GM21390 (cell line): ENCODE measurements around the gene ZSCAN1.
"Not testable (repeated sequence)": the region's sequence is repeated elsewhere in the genome, so short reads cannot be mapped to it uniquely, and the experiment has no call there.

Experiments used
- ATAC-seq: cut with Tn5 transposase; IDR thresholded peaks from one replicate; pipeline ENCODE4 v1.9.1; 2021; ENCODE audit not compliant: unreplicated experiment

Gene ZSCAN1, protein sequence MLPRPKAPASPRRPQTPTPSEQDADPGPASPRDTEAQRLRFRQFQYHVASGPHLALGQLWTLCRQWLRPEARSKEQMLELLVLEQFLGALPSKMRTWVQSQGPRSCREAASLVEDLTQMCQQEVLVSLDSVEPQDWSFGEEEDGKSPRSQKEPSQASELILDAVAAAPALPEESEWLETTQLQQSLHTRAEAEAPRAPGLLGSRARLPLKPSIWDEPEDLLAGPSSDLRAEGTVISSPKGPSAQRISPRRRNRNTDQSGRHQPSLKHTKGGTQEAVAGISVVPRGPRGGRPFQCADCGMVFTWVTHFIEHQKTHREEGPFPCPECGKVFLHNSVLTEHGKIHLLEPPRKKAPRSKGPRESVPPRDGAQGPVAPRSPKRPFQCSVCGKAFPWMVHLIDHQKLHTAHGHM

DNA sequence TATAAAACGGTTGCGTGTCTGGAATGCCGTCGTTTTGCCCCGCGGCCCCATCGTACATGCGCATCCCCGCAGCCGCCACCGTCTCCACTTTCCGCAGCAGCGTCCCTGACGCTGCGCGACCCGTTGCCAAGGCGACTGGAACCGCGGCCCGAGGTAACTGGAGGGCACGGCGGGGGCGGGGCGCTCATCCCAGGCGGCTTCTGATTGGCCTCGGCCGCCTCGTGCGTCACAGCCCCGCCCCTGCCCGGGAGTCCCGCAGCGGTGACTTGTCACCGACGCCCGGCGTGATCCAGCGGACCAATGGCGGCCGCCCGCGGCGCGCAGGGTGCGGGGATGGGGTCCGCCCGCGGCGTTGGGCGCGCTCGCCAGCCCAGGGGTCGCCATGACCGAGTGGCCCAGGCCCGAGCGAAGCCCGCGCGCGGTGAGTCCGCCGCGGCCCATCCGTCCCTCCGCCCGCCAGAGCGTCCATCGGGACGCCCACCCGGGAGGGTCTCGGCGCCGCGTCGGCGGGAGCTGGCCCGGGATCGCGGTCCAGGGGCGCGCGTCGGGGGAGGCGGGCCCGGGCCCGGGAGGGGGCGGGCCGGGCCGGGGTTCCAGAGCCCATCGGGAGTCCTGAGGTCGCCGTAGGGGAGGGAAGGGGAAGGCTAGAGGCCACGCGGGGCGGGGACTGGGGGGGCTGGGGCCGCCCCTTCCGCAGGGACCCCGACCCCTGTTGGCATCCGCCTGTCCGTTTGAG lies at the start of gene ZSCAN1:
ZSCAN1 (plus strand) TSS at position 285 of the 736 bp plus-strand sequence. CDS start 3,812 bp downstream, outside the sequence.
- ATAC-seq, result no peak

DNA sequence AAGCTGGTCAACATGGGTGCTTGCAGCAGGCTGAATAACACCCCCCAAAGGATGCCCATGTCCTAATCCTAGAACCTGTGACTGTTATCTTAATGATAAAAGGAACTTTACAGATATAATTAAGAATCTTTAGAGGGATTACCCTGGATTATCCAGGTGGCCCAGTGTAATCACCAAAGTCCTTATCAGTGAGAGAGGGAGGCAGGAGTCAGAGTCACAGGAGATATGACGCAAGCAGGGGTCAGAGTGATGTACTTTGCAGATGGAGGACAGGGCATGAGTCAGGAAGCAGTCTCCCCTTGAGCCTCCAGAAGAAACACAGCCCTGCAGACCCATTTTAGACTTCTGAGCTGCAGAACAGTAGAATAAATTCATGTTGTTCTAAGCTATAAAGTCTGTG lies 41.0 kb upstream of the ZSCAN1 start:
- no peak for ATAC-seq

DNA sequence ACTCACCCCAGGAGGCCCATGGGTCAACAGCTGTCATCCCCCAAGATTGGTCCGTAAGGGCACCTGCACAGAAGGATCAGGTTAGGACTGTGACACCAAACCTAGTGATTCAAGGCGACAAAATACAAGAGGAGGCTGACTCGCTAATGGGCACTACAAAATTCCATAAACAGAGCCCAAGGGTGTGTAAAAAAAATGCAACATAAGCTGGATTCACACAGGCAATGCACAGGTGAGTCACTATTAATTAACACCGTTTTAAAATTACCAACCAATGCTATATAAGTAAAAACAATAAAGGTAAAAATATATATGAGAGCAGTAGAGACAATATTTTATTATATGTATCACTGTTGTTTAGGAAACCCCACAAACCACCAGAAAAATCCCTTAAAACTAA lies 33.1 kb upstream of the ZSCAN1 start:
- no peak for ATAC-seq

DNA sequence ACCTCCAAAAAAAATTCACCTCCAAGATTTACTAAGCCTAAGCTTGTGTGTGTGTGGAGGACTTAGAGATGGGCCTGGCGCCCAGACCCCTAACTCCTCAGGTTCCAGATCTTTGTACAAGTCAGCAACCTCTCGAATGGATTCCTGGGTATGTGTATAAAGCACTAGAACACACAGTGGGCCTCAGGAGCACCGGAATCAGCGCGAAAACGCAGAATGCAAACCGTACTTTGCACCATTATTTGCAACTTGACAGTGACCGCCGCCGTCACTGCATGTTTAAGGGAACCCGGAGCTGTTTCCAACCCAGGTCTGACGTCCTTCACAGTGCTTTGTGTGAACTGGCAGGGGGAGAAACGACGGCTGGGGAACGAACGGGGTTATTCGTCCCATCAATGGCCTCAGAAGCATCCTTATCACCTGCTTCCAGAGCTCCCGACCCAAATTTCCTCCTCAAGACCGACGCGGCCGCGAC lies 31.9 kb upstream of the ZSCAN1 start:
- ATAC-seq, result no peak

DNA sequence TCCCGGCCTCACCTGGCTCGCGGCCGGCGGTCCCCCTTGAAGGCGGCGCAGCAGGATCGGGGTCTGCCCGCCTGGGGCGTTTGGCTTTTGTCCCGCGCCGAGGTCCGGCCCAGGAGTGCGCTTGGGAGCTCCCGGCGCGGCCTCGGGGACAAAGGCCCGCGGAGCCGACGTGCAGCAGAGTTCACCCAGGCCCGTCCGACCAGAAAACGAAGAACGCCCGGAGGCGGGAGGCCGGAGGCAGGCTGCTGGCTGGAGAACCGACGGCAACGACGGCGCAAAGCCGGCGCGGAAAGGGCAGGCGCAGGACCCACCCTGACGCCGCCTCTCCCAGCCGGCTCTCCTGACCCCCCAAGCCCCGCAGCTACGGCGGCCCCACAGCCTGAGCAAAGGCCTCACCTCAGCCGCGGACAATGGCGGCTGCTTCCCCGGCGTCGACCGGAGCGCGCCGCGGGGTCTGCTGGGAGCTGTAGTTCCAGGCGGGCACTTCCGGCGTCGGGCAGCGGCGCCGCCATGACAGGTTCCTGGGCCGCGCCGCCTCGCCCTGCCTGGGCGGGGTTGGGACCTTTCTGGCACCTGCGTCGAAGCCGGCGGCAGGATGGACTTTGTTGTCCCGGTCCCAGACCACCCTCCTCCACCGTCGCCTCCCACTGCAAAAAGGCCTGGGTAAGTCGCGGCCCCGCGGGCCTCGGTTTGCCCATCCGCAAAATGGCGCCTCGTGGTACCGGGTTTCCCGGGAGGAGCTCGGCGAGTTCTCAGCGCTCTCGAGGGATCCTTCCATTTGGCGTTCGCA lies 31.2 kb upstream of the ZSCAN1 start, which contains the start of gene ZNF606:
ZNF606 (minus strand) TSS at position 437 of the 790 bp plus-strand sequence. CDS start 1,501 bp downstream, outside the sequence.
- ATAC-seq, result peak; percentile 95

DNA sequence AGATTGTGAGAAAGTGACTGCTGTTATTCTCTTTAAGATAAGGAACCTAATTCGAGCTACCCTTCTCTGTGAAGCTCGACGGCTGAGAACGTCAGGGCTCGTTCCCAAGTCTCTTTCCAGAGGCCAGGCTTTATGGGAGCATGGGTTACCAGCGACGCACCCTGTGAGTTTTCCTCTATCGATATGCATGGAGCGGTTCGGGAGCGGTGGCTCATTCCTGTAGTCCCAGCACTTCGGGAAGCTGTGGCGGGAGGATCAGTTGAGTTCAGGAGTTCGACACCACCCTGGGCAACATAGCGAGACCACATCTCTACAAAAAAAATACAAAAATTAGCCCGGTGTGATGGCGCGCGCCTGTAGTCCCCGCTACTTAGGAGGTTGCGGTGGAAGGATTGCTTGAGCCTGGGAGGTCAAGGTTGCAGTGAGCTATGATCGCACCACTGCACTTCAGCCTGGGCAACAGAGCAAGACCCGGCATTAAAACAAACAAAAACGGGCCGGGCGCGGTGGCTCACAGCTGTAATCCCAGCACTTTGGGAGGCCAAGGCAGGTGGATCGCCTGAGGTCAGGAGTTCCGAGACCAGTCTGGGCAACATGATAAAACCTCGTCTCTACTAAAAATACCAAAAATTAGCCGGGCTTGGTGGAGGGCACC lies 30.5 kb upstream of the ZSCAN1 start:
- ATAC-seq, result no peak

DNA sequence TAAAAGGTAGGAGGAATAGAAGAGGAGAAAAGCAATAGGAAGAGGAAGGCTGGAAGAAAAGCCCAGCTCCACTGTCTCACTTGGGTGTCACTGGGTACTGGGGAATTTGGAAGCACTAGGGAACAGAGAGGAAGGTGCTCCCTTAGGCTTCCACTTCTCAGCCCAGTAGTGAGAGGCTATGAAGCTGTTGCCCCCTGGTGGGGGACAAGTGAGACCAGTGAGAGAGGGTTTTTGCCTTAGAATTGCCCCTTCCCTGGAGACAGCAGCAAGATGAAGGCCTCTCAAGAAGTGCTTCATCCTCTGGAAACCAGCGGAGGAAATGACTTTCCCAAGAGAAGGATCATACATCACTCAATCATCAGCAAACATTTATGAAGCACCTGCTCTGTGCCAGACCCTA lies 26.5 kb upstream of the ZSCAN1 start:
- no peak for ATAC-seq

DNA sequence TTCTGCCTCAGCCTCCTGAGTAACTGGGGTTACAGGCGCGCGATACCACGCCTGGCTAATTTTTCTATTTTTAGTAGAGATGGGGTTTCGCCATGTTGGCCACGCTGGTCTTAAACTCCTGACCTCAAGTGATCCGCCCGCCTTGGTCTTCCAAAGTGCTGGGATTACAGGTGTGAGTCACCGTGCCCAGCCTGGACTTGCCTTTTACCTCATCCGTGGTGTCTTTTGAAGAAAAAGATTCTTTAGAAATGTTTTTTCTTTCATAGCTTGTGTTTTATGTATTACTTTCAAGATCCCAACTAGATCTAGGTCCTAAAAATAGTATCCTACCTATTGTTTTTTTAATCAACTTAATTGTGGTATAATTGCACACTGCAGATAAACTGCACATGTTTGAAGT lies 24.9 kb upstream of the ZSCAN1 start:
- ATAC-seq, result not testable (repeated sequence)

DNA sequence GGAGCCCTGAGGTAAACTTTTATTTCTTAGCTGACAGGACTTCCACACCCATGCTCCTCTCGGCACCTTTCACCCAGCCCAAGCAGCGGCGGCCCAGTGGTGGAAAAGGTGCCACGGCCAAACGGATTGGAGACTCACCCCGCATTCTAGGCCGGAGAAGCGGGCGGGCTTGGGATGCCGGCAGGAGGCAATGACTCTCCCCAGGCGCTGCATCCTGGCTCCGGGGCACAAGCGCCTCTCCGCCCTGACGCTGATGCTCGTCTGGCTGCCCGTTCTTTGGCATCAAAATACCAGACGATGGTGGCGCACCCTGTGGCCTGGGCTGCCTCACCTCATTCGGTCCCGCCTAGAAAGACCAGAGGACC lies 24.5 kb upstream of the ZSCAN1 start:
- no peak for ATAC-seq

DNA sequence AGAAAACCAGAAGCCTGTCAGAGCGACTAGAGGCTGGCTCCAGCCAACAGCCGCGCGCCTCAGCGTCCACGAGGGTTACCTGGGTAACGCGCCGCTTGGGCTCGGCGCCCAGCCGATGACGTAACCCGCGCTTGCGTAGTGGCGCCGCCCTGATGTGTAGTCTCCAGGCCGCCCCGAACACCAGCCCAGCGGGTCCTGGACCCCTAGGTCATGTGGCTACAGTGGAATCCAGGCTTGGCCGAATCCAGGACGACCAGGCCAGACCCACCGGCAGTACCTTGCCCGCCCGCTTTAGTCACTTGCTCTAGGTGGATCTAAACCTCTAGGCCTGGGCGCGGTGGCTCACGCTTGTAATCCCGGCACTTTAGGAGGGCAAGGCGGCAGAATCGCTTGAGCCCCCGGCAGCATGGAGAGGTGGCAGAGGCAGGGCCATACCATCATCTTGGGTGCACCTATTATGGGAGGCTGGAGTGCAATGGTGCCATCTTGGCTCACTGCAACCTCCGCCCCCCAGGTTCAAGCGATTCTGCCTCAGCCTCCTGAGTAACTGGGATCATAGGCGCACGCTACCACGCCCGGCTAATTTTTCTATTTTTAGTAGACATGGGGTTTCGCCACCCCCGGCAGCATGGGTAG lies 24.0 kb upstream of the ZSCAN1 start:
- ATAC-seq, result no peak

DNA sequence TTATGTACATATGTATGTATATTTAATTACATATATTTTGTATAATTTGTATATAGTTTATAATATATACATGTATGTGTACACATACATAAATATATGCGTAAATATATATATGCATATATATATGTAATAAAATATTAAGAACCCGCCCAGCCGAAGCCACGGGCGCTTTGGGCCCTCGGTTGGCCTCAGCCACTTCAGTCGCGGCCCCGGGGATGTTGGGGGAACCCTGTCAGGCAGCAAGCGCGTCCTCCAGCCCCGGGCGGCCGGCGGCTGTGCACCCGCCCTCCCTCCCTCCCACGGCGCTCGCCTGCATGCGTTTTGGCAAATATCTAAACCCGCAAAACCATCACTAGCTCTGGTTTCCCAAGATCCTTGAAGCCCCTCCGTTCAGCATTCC lies 23.3 kb upstream of the ZSCAN1 start:
- no peak for ATAC-seq

DNA sequence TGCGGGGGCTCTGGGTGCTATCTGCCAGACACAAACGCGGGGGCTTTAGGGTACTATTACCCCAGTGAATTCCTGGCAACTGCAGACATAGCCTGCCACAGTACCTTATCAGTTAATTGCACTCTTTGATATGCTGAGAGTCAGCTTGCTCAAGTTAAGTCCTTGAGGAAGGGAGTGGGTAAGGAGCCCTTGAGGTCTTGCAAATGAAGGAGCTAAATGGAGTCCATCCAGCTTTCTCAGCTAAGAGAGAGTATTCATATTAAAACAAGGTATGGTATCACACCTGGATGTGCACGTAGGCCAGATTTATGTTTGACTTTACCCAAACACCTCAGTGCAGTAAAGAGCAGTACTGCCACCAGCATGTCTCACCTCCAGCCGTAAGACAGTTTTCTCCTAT lies 19.7 kb upstream of the ZSCAN1 start:
- no peak for ATAC-seq

DNA sequence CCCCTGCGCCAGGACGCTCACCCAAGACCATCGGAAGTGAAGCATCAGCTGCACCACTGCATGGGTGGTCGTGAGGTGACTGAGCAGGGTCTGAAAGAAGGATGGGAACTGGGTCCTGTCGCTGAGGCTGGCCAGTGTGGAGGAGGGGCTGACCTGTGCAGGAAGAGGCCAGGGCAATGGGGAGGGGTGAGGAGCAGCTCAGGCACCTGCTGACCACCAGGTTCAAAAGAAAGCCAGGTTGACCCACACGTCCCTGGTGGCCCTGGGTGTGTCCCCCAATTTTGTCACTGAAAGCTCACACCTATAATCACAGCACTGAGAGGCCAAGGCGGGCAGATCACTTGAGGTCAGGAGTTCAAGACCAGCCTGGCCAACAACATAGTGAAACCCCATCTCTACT lies 13.7 kb upstream of the ZSCAN1 start:
- ATAC-seq, result no peak

DNA sequence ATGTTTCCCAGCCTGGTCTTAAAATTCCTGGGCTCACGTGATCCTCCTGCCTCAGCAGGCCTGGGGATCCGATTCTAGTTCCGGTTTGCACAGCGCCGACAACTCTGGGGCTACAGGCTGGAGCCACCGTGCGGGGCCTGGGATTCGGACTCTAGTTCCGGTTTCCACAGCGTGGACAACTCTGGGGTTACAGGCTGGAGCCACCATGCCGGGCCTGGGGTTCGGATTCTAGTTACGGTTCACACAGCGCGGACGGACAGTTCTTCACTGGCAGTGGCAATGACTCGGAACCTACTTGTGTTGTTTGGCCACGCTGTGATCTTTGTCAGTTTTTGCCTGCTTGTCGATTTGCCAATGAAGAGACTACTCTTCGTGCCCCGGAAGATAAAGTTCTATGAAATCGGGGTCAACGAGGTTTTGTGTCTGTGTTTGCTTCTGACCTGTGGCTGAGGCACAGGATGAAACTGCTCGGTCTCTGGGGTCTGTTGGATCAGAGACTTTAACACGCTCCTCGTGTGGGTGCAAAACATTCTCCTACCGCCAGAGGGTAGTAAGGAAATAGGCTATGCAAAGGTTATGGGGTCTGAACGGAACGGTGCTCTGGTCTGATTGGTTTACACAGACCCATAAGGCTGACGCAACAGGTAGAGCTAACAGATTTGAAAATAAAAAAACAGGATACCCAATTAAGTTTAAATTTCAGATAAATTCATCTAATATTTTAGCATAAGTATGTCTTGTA lies 12.1 kb upstream of the ZSCAN1 start:
- no peak for ATAC-seq

DNA sequence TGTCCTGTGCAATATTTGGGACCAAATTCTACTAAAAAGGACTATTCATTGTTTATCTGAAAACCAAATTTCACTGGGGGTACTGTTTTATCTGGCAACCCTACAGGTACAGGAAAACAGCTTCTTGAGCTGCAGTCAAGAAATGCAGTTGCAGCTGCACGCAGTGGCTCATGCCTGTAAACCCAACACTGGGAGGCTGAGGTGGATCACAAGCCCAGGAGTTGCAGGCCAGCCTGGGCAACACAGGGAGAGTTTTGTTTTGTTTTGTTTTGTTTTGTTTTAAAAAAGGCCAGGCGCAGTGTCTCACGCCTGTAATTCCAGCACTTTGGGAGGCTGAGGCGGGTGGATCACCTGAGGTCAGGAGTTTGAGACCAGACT lies 11.6 kb upstream of the ZSCAN1 start:
- ATAC-seq, result no peak

DNA sequence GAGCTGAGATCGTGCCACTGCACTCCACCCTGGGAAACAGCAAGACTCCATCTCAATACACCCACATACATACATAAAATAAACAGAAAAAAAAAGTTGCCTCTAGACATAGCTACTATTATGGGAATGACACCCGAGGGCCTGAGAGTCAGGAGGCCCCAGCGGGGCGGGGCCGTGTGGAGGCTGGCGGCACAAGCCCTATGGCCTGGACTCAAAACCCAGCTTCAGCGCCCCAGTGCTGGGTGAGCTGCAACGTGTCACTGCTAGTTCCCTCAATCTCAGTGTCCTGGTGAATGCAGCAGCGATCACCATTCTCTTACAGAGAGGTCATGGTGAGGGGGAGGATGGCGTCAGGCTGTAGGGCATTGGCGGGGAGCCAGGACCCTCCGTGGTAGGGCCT lies 9.2 kb upstream of the ZSCAN1 start:
- no peak for ATAC-seq

DNA sequence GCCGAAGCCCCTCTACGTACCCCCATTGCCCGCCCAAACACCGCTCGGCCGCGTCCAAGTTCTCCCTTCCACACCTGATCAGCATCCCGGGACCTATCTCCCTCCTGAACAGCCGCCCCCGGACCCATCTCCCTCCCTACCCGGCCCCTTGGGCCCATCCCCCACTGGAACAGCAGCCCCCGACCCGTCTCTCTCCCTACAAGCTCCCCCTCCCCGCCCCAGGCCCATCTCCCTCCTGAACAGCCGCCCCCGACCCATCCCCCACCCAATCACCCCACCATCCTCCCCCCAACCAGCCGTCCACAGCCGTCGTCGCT lies 610 bp downstream of the ZSCAN1 start:
- ATAC-seq, result no peak

DNA sequence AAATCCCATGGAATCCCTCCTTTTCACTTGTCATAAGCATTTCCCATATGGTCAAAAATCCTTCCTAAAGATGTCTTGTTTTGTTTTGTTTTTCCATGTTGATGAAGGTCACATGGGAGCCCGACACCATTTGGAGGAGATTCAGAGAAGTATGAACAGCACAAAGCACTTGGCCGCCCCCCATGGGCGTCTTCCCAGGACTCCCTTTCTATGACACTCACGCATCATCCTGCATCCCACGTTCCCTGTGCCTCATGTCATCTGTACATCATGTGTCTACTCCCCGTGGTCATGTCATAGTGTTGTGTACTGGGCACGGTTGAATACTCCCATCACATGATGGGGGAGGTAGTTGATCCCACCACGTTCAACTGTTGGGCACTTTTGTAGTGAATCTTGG lies 2.0 kb downstream of the ZSCAN1 start:
- ATAC-seq, result no peak

DNA sequence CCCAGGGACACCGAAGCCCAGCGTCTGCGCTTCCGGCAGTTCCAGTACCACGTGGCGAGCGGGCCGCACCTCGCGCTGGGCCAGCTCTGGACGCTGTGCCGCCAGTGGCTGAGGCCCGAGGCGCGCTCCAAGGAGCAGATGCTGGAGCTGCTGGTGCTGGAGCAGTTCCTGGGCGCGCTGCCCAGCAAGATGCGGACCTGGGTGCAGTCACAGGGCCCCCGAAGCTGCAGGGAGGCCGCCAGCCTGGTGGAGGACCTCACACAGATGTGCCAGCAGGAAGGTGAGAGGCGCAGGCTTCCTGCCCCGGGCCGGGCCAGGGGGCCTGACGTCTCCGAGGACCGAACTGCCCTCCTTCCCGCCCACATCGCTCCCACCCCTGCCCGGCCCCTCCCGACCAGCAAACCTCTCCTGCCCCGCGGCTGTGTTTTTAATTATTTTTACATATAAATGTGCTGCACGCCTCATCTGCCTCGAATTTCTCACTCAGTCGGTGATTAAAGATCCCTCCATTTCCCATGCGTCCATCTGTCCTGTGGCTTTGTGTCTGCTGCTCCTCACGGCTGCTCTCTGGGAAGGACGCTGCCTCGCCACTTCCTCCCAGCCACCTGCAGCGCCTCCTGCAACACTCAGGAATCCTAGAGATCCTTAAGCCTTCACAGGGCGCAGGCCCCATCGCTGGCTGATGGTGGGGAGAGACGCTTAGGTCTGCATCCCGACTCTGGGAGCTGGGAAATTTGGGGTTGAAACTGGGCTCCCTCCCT lies 4.3 kb downstream of the ZSCAN1 start:
- no peak for ATAC-seq
